Activated T-helper 9 cell treated with anti-CD3 and anti-CD28 coated beads, Interleukin-2, amount 50 U/mL, for 16 hours (primary cell): Measurements from ENCODE around the gene FOXD4L6.
"Not testable (repeated sequence)": the region's sequence is repeated elsewhere in the genome, so short reads cannot be mapped to it uniquely, and the experiment has no call there.

Experiments
- DNase-seq: peaks from one replicate; pipeline ENCODE4 v3.0.0-alpha.2; 2020; ENCODE audit warnings: low read depth

The FOXD4L6 gene

DNA sequence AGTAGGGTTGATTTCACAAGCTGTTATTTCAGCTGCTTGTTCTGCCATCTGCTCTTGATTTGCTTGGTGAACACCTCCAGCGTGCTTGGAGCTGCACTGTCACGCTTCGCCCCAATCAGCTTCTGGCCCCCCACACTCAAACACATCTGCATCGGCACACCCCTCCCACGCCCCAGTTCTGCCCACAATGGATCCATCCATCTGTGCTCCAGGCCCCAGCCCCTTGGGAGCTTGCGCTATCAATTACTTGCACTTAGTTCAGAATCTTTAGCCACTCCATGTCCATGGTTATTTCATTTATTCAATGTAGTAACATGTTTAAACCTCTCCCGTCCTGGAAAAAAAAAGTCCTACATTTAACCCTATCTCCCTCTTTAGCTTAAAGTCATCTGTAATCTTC, 28.0 kb downstream of the FOXD4L6 start:
- not testable (repeated sequence) for DNase-seq

GRCh38 chr9:41098759-41099158, 29.7 kb downstream of the FOXD4L6 start:
- DNase-seq: not testable (repeated sequence)

DNA sequence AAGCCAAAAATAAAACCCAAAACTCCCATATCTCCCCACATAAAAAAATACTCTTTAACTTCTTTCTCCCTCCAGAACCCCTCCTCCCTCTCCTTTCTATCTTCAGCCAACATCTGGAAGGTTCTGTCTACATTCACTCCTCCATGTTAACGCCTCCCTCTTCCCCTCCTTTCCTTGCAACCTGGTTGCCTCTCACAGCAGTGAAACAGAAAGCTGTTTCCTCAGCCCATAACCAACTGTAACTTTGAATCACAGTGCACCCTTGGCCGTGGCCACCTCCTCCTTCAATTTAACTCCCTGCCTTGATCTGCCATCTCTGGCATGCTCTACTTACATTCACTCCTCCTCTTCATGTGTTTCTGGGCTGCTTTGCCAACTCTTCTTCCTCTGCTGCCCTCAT, 33.4 kb downstream of the FOXD4L6 start:
- DNase-seq: not testable (repeated sequence)

DNA sequence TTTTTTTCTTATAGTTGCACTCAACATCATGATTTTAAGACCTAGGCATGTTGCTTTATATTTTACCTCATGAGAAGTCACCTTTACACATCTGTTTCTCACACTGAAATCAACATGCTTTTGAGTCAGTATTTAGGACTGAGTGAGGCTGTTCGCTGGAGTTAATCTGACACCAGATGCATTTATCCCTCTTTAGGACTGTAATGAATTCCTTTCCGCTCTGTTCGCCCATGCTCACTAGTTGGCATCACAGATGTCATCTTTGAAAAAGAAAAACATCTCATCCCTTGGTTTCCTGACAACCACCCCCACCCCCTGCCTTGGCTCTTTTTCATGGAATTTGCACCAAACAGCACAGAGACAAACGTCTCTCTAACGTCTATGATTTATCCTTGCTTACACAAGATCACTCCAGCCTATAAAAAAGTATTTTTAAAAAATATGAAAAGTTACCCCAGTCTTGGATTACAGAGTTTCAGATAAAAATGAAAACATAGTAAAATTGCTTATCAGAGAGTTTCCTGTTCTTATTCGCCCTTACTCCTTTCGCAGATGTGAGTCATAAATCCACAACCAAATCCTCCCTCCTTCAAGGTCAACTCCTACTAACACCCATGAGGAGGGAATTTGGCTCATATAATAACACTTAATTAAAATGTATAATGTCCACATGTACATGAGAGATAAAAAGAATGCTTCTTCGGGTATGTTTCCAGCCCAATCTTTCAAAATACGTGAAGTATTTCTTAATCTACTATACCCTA, 34.3 kb downstream of the FOXD4L6 start:
- DNase-seq: not testable (repeated sequence)

DNA sequence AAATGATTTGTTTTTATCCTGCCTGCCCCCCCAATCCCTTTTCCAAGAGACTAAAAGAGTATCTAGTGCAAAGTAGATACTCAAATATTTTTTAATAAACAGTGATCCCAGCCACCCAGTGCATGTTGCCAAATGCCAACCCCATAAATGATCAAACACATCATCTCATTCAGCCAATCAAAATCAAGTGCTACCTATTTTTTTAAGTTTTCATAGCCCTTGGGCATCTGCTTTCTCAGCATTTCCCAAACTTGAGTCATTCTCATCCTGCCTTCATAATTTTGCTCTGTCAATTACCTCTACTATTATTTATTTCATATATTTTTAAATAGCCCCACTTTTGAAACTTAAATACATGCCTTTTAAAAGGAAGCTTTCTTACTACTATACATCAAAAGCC, 37.6 kb downstream of the FOXD4L6 start:
- not testable (repeated sequence) for DNase-seq

DNA sequence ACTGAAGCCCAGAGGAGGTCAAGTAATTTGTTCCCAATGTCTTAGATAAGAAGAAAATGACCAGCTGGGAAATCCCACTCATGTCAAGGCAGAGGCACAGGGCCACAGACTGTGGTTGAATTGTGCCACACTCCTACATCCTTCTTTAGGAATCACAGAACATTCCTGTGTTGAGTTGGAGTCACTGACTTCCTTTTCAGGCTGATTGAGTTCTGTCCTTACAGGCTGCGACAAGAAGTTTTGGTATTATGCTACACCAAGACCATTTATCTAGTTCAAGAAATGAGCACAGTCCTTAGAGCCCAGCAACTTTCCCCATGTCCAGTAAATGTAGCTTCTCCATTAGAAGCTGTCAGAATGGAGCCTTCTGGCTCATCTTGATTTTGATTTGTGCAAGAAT, 38.1 kb downstream of the FOXD4L6 start:
- DNase-seq: not testable (repeated sequence)

- not testable (repeated sequence) for DNase-seq
Measured at GRCh38 chr9:41088450-41089059, 39.9 kb downstream of the FOXD4L6 start.

- DNase-seq: not testable (repeated sequence)
Measured at GRCh38 chr9:41087929-41088328, 40.6 kb downstream of the FOXD4L6 start.

DNA sequence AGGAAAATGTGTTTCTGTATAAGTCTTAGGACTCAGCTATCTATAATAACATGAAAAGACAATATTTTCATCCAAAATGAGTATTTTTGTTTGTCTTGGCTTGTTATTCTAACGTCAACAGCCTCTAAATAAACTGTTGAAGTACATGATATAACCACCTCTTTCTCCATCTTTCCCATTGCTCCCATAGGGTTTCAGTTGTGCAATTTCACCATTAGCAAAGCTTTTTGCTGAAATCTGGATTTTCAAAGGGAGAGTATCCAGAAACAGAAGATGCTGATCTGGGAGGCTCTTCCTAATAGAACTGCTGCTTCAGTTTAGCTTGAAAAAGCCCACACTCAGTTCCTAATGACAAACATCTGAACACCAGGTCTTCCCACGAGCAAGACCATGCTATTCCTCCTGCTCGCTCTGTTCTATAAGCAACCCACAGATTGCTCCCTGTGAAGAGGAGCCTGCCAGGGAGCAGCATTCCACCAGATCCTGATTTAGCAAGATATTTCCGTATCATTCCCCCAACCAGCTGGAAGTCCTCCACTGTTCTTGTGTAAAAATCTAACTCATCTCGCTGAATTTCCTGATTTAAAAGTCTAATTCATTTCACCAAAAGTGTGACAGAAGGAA, 41.2 kb downstream of the FOXD4L6 start:
- DNase-seq: not testable (repeated sequence)

DNA sequence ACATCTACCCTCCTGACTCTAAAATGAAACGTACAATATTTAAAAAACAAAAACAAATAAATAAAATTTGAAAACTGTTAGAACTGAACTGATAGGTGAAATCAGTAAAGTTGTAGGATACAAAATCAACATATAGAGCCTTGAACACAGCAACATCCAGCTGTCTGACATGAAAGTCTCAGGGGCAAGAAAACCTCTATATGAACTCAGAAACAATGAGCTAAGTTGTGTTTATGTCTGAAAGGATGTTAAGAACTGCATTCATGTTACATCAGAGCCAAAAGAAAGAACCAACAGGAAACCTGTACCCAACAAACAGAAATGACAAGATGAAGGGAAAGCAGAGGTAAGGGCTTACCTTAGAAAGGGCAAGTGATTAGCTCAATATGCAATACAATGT, 41.8 kb downstream of the FOXD4L6 start:
- not testable (repeated sequence) for DNase-seq

GRCh38 chr9:41086215-41086614, 42.3 kb downstream of the FOXD4L6 start:
- not testable (repeated sequence) for DNase-seq

- DNase-seq: not testable (repeated sequence)
Measured at GRCh38 chr9:41082358-41082757, 46.1 kb downstream of the FOXD4L6 start.

GRCh38 chr9:41079464-41079863, 49.0 kb downstream of the FOXD4L6 start:
- DNase-seq: not testable (repeated sequence)

GRCh38 chr9:41077586-41077985, 50.9 kb downstream of the FOXD4L6 start:
- DNase-seq: not testable (repeated sequence)
